ENCODE results near the gene KRI1.

DNA sequence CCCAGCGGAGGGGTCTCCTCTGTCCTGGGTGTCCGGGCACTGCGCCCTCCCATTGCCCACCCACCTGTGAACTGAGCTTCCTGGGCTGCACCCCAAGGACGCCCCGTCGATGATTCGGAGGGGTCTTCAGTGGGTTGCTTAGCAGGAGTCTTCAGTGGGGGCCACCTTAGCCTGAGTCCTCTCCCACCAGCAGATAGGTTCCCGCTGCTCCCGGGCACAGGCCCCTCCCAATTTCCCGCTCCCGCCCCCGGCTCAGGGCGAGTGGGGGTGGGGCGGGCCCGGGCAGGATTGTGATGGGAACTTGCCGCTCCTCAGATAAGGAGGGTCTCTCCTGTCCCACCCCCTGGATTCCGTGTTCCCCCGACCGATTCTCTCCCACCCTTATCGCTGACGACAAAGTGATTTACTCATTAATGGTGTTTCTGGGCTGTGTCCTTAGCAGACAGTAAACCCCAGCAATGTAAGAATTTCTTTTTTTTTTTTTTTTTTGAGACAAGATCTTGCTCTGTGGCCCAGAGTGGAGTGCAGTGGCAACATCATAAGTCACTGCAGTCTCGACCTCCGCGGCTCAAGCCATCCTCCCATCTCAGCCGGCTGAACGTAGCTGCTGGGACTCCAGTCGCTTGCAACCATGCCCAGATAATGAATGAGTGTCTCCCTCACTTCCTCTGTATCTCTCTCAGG lies 47.9 kb downstream of the KRI1 start:
- TF ChIP-seq, protein P1, sequence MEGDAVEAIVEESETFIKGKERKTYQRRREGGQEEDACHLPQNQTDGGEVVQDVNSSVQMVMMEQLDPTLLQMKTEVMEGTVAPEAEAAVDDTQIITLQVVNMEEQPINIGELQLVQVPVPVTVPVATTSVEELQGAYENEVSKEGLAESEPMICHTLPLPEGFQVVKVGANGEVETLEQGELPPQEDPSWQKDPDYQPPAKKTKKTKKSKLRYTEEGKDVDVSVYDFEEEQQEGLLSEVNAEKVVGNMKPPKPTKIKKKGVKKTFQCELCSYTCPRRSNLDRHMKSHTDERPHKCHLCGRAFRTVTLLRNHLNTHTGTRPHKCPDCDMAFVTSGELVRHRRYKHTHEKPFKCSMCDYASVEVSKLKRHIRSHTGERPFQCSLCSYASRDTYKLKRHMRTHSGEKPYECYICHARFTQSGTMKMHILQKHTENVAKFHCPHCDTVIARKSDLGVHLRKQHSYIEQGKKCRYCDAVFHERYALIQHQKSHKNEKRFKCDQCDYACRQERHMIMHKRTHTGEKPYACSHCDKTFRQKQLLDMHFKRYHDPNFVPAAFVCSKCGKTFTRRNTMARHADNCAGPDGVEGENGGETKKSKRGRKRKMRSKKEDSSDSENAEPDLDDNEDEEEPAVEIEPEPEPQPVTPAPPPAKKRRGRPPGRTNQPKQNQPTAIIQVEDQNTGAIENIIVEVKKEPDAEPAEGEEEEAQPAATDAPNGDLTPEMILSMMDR (IDR thresholded peaks at IDR 0.05; ENCODE audit: low read depth, low read length, missing input control), result no peak
- TF ChIP-seq TAF1 (conservative IDR thresholded peaks at IDR 0.05), result no peak
- no peak for TF ChIP-seq RAD21 (IDR thresholded peaks at IDR 0.05)
- TF ChIP-seq, protein P2, sequence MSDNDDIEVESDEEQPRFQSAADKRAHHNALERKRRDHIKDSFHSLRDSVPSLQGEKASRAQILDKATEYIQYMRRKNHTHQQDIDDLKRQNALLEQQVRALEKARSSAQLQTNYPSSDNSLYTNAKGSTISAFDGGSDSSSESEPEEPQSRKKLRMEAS (IDR thresholded peaks at IDR 0.05), result no peak
